ENCODE measurements around the gene MYOCOS.
A peak's percentile ranks its signal among the peaks of the same experiment; 100 is the strongest.
"Not testable (repeated sequence)": the region's sequence is repeated elsewhere in the genome, so short reads cannot be mapped to it uniquely, and the experiment has no call there.

The MYOCOS gene

DNA sequence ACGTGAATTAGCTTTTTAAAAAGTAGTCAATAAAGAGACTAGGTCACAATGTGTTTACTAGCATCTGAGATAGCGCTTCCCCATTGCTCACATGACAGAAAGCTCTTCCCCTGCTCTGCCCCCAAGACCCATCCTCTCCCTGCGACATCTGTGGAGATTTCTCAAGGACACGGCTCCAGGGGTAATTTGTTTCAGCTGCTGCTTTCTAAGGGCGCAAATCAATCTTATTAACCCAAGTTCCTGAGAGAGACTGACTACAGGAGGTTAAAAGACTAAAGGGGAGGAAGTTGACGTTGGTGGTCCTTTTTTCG is at the start of gene MYOCOS:
Gene MYOCOS (plus strand): TSS at position 92 of the 311 bp plus-strand sequence. CDS start 1,641 bp downstream, outside the sequence.
- no peak for DNase-seq (ENCODE audit: low read depth)

GRCh38 chr1:171576144-171576543 is 45.9 kb upstream of the MYOCOS start:
- no peak for DNase-seq (ENCODE audit: low read depth)

- DNase-seq (ENCODE audit: low read depth): no peak
These were observed 40.8 kb upstream of the MYOCOS start for GRCh38 chr1:171581226-171581625.

GRCh38 chr1:171581766-171582165 is 40.3 kb upstream of the MYOCOS start:
- no peak for DNase-seq (ENCODE audit: low read depth)

DNA sequence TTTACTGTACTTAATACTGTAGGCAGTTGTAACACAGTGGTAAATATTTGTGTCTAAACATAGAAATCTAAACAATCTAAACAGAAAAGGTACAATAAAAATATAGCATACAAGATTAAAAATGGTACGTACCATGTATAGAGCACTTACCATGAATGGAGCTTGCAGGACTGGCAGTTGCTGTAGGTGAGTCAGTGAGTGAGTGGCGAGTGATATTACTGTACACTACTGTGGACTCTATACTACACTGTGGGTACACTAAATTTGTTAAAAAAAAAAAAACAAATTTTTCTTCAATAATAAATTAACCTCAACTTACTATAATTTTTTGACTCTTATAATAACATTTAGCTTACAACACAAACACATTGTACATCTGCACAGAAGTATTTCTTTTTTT is 39.5 kb upstream of the MYOCOS start:
- DNase-seq (ENCODE audit: low read depth): no peak

- no peak for DNase-seq (ENCODE audit: low read depth)
These were observed 38.3 kb upstream of the MYOCOS start for GRCh38 chr1:171583591-171584201.

- no peak for DNase-seq (ENCODE audit: low read depth)
These were observed 36.3 kb upstream of the MYOCOS start for GRCh38 chr1:171585715-171586114.

- no peak for DNase-seq (ENCODE audit: low read depth)
These were observed 33.8 kb upstream of the MYOCOS start for GRCh38 chr1:171588230-171588629.

DNA sequence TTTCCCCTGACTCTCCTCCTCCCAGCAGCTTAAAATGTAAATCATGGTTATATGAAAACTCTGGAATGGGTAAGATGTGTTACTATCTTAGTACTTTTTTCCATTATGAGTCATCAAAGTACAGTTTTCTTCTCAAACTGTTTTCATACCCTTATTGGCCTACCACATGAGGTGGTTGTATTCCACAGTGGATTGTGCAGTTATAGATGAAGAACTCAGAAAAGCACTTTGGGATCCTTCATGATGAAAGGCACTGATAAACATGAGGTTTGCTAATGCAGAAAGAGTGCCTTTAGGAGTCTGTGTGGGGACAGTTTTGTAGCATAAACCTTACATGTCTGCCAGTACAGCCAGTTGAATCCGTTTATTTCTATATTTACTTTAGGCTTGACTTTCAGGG is 32.0 kb upstream of the MYOCOS start:
- peak; percentile 65 for DNase-seq (ENCODE audit: low read depth)

DNA sequence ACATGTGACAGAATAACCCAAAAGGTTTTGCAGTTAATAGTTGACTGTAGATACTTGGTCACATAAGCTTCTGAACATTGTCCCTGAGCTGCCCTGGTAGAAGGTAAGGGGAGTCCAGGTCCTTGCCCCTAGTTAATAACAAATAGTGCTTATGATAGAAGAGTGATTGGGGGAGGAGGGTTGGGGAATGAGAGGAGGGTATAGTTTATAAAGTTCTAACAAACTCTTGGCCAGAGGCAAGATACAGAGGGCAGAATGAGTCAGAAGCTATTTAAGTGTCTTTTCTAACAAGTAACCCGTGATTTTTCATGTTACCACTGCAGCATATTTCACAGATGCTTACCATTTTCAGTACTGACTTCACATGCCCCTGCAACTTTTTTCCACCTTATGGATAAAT is 26.7 kb upstream of the MYOCOS start:
- peak; percentile 15 for DNase-seq (ENCODE audit: low read depth)

DNA sequence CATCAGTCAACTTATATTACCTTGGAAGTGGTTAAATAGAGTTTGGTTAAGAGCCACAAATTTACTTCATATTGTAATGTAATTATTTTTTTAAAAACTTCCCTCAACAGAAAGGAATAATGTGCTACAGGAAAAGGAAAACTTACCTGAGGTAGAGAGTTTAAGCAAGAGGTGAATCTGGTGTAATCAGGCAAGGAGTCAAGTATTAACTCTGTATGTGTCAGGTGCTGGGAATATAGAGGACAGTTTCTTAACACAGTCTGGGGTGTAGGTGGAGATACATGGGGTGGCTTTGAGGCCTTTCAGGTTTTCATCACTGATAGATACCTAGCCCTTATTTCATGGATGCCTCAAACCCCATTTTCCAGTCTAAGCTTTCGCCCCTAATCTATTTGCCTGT is 25.9 kb upstream of the MYOCOS start:
- DNase-seq (ENCODE audit: low read depth): no peak

- no peak for DNase-seq (ENCODE audit: low read depth)
These were observed 25.3 kb upstream of the MYOCOS start for GRCh38 chr1:171596705-171597104.

DNA sequence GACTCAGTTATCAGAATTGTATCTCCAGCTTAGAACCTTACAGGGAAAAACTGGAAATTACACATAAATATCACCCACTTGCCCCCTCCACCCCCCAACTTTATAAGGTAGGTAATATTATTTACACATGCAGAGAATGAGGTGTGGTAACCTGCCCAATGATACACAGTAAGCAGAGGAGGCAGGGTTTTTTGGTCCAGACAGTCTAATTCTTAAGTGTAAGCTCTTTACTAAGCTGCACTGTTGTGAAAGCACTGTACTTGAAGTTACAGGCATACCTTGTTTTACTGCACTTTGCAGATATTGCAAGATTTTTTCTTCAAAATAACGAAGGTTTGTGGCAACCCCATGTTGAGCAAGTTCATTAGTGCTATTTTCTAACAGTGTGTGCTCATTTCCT is 24.8 kb upstream of the MYOCOS start:
- no peak for DNase-seq (ENCODE audit: low read depth)

DNA sequence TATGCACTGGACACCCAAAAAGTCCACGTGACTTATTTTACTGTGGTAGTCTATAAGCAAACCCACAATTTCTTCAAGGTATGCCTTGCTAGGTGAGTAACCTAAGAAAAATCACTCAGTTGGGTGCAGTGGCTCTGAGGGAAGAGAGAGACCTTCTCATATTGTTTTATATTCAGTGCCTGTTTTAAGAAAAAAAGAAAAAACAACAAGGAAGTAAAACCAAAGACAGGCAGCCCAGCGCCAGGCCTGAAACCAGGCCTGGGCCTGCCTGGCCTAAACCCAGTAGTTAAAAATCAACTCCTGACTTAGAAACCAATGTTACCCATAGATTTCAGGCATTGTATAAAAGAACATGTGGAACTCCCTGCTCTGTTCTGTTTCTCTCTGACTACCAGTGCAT is 21.7 kb upstream of the MYOCOS start:
- not testable (repeated sequence) for DNase-seq (ENCODE audit: low read depth)

- no peak for DNase-seq (ENCODE audit: low read depth)
These were observed 21.2 kb upstream of the MYOCOS start for GRCh38 chr1:171600862-171601261.

- not testable (repeated sequence) for DNase-seq (ENCODE audit: low read depth)
These were observed 19.0 kb upstream of the MYOCOS start for GRCh38 chr1:171603042-171603441.

- no peak for DNase-seq (ENCODE audit: low read depth)
These were observed 15.6 kb upstream of the MYOCOS start for GRCh38 chr1:171606402-171606941.

DNA sequence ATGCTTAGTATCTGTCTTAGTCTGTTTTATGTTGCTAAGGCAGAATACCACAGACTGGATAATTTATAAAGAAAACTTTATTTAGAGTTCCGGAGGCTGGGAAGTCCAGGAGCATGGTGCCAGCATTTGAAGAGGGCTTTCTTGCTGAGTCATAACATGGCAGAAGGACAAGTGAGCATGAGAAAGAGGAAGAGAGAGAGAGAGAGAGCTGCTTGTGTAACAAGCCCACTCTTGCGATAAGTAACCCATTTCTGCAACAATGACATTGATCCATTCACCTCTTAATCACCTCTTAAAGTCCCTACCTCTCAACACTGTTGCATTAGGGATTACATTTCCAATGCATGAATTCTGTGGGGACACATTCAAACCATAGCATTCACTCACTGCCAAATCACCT is 11.7 kb upstream of the MYOCOS start:
- DNase-seq (ENCODE audit: low read depth): peak; percentile 36

GRCh38 chr1:171611306-171611705 is 10.7 kb upstream of the MYOCOS start:
- peak; percentile 9 for DNase-seq (ENCODE audit: low read depth)

DNA sequence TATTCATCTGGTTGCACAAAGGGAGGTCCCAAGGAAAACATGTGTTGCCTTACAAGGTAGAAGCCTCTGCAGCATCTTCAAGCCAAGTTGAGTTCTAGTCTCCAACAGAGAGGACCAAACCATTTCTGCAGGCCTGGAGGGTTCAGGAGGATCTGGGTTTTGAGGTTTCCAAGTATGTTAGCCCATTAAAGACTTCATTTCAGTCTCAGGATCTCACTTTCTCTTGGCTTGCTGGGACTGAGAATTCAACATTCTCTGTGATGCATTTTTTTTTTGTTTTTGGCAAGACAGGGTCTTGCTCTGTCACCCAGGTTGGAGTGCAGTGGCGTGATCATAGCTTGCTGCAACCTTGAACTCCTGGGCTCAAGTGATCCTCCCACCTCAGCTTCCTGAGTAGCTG is 8.8 kb upstream of the MYOCOS start:
- no peak for DNase-seq (ENCODE audit: low read depth)

DNA sequence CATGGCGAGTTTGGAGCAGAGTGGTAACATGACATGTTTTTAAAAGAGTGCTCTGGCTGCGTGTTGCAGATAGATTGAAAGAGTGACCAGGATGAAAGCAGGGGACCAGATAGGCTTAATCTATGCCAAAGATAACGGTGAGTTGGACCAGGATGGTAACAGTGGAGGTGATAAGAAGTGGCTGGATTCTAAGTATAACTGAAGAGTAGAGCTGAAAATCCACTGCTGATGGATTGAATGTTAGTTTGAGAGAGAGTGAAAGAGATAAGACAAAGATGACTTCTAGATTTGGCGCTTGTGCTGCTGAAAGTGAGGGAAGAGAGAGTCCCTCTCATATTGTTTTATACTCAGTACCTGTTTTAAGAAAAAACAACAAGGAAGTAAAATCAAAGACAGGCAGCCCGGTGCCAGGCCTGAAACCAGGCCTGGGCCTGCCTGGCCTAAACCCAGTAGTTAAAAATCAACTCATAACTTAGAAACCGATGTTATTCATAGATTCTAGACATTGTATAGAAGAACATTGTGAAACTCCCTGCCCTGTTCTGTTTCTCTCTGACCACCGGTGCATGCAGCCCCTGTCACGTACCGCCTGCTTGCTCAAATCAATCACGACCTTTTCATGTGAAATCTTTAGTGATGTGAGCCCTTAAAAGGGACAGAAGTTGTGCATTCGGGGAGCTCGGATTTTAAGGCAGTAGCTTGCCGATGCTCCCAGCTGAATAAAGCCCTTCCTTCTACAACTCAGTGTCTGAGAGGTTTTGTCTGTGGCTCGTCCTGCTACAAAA is 6.7 kb upstream of the MYOCOS start:
- DNase-seq (ENCODE audit: low read depth): not testable (repeated sequence)

DNA sequence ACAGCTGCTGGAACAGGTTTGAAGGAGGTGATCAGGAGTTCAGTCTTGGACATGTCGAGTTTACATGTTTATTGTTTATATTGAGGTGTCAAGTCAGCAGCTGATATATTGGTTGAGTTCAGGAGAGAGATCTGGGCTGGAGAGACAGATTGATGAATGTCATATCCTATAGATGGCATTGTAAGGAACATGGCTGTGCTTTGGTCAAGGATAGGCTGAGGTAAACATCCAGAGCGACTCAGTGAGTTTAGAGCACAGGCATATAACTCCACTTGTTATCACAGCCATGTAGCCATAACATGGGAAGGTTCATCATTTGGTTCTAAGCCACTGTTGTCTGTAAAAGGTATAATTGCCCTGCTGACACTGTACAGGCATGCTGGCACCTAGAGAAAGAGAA is 5.5 kb upstream of the MYOCOS start:
- DNase-seq (ENCODE audit: low read depth): no peak

DNA sequence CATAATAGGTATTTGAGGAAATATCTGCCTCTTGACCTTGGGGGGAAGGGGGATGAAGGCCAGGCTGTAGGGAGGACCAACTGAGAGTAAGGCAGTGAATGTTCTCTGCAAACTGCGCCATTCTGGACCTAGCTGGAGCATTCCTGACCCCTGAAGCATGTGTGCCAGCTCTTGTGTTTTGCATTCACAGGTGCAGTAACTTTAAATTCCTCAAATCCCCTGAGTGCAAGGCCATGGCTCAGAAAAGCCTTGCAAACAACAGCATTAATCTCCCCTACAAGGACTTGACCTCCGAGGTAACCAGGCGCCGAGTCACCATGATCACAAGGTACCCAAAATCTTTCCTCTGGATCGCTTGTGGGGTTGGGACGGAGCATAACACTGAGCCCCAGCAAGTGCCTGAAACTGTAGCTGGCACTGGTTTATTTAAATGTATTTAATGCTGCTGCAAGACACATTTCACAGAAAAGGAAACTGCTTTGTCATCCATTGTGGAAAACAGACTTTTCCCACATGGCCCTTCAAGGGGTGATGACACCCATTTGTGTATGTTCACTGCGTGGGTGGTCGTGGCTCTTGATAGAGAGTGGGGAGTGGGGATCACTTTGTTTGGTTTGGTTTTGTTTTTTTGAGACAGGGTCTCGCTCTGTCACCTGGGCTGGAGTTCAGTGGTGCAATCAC is 1.7 kb downstream of the MYOCOS start:
- DNase-seq (ENCODE audit: low read depth): no peak

Measured in stromal cell of bone marrow (primary cell).